ENCODE data around the gene ATG9B. TPM values are rescaled to one million over a fixed set of nuclear protein-coding genes. Genes with fewer than 3 reads are reported as not detected.

ATG9B gene
- total RNA-seq, 2 donors from 2014 or later, result not detected

DNA sequence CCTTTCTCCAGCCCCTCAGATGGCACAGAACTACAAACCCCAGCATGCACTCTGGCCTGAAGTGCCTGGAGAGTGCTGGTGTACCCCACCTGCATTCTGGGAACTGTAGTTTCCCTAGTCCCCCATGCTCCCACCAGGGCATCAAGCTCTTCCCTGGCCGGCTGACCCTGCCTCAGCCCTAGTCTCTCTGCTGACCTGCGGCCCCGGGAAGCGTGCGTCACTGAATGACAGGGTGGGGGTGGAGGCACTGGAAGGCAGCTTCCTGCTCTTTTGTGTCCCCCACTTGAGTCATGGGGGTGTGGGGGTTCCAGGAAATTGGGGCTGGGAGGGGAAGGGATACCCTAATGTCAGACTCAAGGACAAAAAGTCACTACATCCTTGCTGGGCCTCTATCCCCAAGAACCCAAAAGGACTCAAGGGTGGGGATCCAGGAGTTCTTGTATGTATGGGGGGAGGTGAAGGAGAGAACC, 31.4 kb downstream of the ATG9B start:
- TF ChIP-seq, protein P1, sequence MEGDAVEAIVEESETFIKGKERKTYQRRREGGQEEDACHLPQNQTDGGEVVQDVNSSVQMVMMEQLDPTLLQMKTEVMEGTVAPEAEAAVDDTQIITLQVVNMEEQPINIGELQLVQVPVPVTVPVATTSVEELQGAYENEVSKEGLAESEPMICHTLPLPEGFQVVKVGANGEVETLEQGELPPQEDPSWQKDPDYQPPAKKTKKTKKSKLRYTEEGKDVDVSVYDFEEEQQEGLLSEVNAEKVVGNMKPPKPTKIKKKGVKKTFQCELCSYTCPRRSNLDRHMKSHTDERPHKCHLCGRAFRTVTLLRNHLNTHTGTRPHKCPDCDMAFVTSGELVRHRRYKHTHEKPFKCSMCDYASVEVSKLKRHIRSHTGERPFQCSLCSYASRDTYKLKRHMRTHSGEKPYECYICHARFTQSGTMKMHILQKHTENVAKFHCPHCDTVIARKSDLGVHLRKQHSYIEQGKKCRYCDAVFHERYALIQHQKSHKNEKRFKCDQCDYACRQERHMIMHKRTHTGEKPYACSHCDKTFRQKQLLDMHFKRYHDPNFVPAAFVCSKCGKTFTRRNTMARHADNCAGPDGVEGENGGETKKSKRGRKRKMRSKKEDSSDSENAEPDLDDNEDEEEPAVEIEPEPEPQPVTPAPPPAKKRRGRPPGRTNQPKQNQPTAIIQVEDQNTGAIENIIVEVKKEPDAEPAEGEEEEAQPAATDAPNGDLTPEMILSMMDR (IDR thresholded peaks at IDR 0.05), result no peak
- no peak for TF ChIP-seq POLR2A (IDR thresholded peaks at IDR 0.05)
- H3K4me3 ChIP-seq, result no peak overlapping the region
- H3K27ac ChIP-seq, result peak overlapping the region in 2 of 4 donors; percentile 5 to 12
- DNase-seq, result no peak
- peaks cover 0 to 9% (median 0%) of the 10 kb centered on the region in 3 donors for H3K9me3 ChIP-seq
- H3K36me3 ChIP-seq (replicated peaks in 1 of 2; ENCODE audit: insufficient read depth in 1 of 2, low read depth in 2 of 2), result no peaks in the 10 kb centered on the region
- no peaks in the 10 kb centered on the region for H3K27me3 ChIP-seq
- no peaks in the 10 kb centered on the region for H3K4me1 ChIP-seq
- no peak for ATAC-seq
- WGBS, 2 donors, result 10 to 58% methylated on average over 2 to 5 of the region's 5 CpGs
- intact Hi-C loops (cut with DNase I), result no loop called here

DNA sequence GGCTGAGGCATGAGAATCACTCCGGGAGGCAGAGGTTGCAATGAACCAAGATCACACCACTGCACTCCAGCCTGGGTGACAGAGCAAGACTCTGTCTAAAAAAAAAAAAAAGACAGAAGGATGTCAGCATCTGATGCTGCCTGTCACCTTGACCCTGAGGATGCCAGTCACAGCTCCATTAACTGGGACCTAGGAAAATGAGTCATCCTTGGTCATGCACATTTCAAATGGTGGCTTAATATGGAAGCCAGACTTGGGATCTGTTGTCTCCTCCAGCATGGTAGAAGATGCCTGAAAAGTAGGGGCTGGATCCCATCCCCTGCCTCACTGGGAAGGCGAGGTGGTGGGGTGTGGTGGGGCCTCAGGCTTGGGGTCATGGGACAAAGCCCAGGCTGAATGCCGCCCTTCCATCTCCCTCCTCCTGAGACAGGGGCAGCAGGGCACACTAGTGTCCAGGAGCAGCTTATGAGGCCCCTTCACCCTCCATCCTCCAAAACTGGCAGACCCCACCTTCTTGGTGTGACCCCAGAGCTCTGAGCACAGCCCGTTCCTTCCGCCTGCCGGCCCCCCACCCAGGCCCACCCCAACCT, 32.1 kb downstream of the ATG9B start:
- Histone ChIP-seq H3K36me3 (replicated peaks in 1 of 2; ENCODE audit: insufficient read depth in 1 of 2, low read depth in 2 of 2) (no peaks in the 10 kb centered on the region), H3K27ac (no peak overlapping the region), H3K4me1 (no peaks in the 10 kb centered on the region), H3K4me3 (no peak overlapping the region), H3K27me3 (no peaks in the 10 kb centered on the region), H3K9me3 (peaks cover 0 to 9% (median 0%) of the 10 kb centered on the region in 3 donors)
- ATAC-seq (no peak), DNase-seq (no peak)
- 71 to 75% methylated on average over 6 of the region's 6 CpGs for WGBS, 2 donors
- intact Hi-C loops (cut with DNase I), result no loop called here
- TF ChIP-seq POLR2A (IDR thresholded peaks at IDR 0.05), result no peak
- TF ChIP-seq, protein P1 (IDR thresholded peaks at IDR 0.05), result no peak

DNA sequence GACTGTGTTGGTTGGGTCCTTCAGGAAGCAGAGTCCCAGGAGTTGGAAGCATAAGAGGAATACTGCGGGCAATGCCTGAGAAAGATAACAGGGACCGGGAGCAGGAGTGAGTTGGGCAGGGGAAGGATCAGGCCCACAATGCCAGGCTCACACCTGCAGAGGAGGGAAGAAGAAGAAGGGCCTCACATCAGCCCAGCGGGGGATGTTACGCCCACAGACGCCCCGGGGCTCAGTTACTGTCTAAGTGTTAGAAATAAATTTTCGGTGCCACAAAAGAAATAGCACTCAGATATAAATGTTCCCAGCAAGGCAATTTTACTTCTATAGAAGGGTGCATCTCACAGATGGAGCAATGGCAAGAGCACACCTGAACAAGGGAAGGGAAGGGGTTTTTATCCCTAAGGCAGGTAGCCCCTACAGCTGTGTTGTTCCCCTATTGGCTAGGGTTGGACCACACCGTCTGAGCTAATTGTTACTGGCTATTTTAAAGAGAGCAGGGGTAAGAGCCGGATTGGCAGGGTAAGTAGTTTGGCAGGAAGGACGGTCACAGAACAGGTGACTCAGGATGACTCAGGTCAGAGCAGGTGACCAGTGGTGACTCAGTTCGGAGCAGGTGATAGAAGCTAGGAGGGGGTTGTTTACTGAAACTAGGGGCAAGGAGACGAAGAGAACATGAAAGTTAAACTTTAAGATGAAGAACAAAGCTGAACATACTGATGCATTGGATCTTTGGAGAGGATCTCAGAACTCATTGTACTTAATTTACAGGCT, 33.7 kb downstream of the ATG9B start, which contains the start of gene NOS3:
NOS3 (plus strand) TSS at position 602 of the 771 bp plus-strand sequence. CDS start 2,787 bp downstream, outside the sequence.
- intact Hi-C loops (cut with DNase I), result no loop called here

DNA sequence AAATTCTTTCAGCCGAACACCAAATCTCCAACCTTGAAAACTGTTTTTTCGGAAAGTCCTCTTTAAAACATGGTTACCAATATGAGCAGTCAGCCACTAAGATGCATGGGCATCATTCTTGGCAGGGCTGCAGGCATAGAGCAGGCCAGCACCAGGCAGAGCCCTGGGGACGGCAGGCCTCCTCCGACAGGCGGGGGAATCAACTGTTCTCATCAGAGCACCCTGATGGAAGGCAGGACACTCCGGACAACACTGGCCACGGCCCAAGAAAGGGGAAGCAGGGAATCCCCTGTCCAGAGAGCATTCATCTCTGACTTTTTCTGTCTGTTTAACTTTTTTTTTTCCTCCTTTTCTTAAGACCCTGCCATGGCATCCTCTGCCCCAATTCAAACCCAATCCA, 34.8 kb downstream of the ATG9B start:
- no peaks in the 10 kb centered on the region for H3K4me1 ChIP-seq
- DNase-seq (no peak), ATAC-seq (no peak)
- no peaks in the 10 kb centered on the region for H3K36me3 ChIP-seq (replicated peaks in 1 of 2; ENCODE audit: insufficient read depth in 1 of 2, low read depth in 2 of 2)
- WGBS, 2 donors, result 50% methylated on average over 7 of the region's 7 CpGs
- peaks cover 0 to 9% (median 0%) of the 10 kb centered on the region in 3 donors for H3K9me3 ChIP-seq
- no peak for TF ChIP-seq POLR2A (IDR thresholded peaks at IDR 0.05)
- TF ChIP-seq, protein P1 (IDR thresholded peaks at IDR 0.05), result no peak
- H3K4me3 ChIP-seq, result no peak overlapping the region
- no peaks in the 10 kb centered on the region for H3K27me3 ChIP-seq
- intact Hi-C loops (cut with DNase I), result loop anchor here (5.0 kb wide), 1 partner anchor 92 kb away; no protein-coding TSS in a partner anchor
- H3K27ac ChIP-seq, result peak overlapping the region in 1 of 4 donors; percentile 29

More for the DNA sequence above, 33.7 kb downstream of the ATG9B start, which contains the start of gene NOS3:
- ATAC-seq (no peak), DNase-seq (no peak)
- 71 to 82% methylated on average over 12 of the region's 12 CpGs for WGBS, 2 donors
- H3K4me3 ChIP-seq, result no peak within 1 kb of the TSS
- TF ChIP-seq POLR2A (IDR thresholded peaks at IDR 0.05), result no peak
- TF ChIP-seq, protein P1 (IDR thresholded peaks at IDR 0.05), result no peak
- no peaks in the 10 kb centered on the region for H3K36me3 ChIP-seq (replicated peaks in 1 of 2; ENCODE audit: insufficient read depth in 1 of 2, low read depth in 2 of 2)
- no peaks in the 10 kb centered on the region for H3K4me1 ChIP-seq
- H3K27ac ChIP-seq, result no peak within 1 kb of the TSS
- H3K27me3 ChIP-seq, result no peaks in the 10 kb centered on the region
- H3K9me3 ChIP-seq, result peaks cover 0 to 9% (median 0%) of the 10 kb centered on the region in 3 donors

All from body of pancreas (tissue), 4 donors.